Upper lobe of right lung (tissue), 1 donor: Measurements from ENCODE around the gene PLEKHA1. TPM values are rescaled to one million over a fixed set of nuclear protein-coding genes. Genes with fewer than 3 reads are reported as not detected.

Source experiments
- ATAC-seq: fragments of 200-7000 bp; cut with Tn5 transposase; one replicate; pipeline ENCODE4 v1.9.1; 2020; ENCODE audit warnings: mild to moderate bottlenecking, moderate library complexity
- DNase-seq: peaks from one replicate; pipeline ENCODE4 v3.0.0-alpha.2; 2020
- H3K27ac ChIP-seq: fragments of 200-600 bp; one replicate; pipeline ENCODE4 v1.8.0; 2022
- H3K27me3 ChIP-seq: fragments of 200-600 bp; one replicate; pipeline ENCODE4 v1.8.0; 2022; ENCODE audit warnings: mild to moderate bottlenecking
- H3K36me3 ChIP-seq: fragments of 200-600 bp; one replicate; pipeline ENCODE4 v1.8.0; 2022
- H3K4me1 ChIP-seq: fragments of 200-600 bp; one replicate; pipeline ENCODE4 v1.8.0; 2022
- H3K4me3 ChIP-seq: fragments of 200-600 bp; one replicate; pipeline ENCODE4 v1.8.0; 2022; ENCODE audit warnings: mild to moderate bottlenecking
- H3K9me3 ChIP-seq: fragments of 200-600 bp; one replicate; pipeline ENCODE4 v1.8.0; 2022
- intact Hi-C: fragments of 100-400 bp; cut with DNase I; formaldehyde crosslinking; loops from one replicate; pipeline ENCODE4 v1.11.0; 2022
- total RNA-seq: library from RNA; stranded (reverse); fragmentation: NEBNext Ultra II Directional; extraction: Animal tissue kit (Norgen Biotek cat#: 25700); gene quantifications from one replicate; pipeline ENCODE4 v1.2.1, GENCODE V29; 2021
- TF ChIP-seq, protein P1 (sequence below): fragments of 200-600 bp; IDR thresholded peaks from one replicate; pipeline ENCODE4 v1.8.0; 2022; ENCODE audit warnings: antibody characterized with exemption
- donor health status: DM: no; HTN: yes; CAD: no; lungs with severe emphysema.

Gene PLEKHA1
- total RNA-seq, 1 donor from 2014 or later, result 59.9 TPM

DNA sequence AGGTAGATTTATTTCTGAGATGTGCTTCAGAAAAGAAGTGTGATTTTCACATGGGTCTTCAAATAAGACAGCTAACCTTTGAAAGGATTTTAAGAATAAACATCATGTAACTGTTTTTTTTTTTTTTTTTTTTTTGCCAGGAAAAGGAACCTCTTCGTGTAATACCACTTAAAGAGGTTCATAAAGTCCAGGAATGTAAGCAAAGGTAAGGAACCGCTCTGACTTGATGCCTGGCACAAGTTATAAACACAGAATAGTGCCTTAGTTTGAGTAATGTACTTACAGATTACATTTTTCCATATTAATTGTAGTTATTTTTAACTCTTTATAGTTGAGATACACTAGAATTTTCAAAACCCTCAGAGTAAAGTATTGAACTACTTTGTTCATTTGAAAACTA lies 49.6 kb downstream of the PLEKHA1 start:
- DNase-seq (no peak), ATAC-seq (no peak)
- Histone ChIP-seq H3K27ac (no peak overlapping the region), H3K9me3 (no peaks in the 10 kb centered on the region), H3K36me3 (peaks cover 22% of the 10 kb centered on the region), H3K4me1 (peaks cover 39% of the 10 kb centered on the region), H3K4me3 (no peak overlapping the region), H3K27me3 (no peaks in the 10 kb centered on the region)
- TF ChIP-seq, protein P1, sequence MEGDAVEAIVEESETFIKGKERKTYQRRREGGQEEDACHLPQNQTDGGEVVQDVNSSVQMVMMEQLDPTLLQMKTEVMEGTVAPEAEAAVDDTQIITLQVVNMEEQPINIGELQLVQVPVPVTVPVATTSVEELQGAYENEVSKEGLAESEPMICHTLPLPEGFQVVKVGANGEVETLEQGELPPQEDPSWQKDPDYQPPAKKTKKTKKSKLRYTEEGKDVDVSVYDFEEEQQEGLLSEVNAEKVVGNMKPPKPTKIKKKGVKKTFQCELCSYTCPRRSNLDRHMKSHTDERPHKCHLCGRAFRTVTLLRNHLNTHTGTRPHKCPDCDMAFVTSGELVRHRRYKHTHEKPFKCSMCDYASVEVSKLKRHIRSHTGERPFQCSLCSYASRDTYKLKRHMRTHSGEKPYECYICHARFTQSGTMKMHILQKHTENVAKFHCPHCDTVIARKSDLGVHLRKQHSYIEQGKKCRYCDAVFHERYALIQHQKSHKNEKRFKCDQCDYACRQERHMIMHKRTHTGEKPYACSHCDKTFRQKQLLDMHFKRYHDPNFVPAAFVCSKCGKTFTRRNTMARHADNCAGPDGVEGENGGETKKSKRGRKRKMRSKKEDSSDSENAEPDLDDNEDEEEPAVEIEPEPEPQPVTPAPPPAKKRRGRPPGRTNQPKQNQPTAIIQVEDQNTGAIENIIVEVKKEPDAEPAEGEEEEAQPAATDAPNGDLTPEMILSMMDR, result no peak
- intact Hi-C loops, result no loop called here

DNA sequence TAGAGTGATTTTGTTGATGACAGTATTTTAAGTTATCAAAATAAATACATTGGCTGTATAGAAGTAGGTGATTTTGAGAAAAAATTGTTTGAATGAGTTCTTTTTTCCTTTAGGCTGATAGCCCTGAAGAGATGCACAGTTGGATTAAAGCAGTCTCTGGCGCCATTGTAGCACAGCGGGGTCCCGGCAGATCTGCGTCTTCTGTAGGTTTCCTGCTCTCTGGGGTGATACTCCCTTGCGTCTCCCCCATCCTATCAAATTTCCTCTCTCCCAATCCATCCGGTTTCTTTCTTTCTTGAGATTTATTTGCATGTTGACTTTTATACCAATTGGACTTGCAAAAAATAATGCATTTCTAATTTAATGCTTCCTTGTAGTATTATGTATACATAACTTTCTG lies 52.3 kb downstream of the PLEKHA1 start:
- intact Hi-C loops, result no loop called here
- ATAC-seq (no peak), DNase-seq (no peak)
- Histone ChIP-seq H3K4me1 (peaks cover 17% of the 10 kb centered on the region), H3K27ac (no peak overlapping the region), H3K36me3 (peaks cover 25% of the 10 kb centered on the region), H3K9me3 (no peaks in the 10 kb centered on the region), H3K27me3 (no peaks in the 10 kb centered on the region), H3K4me3 (no peak overlapping the region)
- TF ChIP-seq, protein P1, result no peak

DNA sequence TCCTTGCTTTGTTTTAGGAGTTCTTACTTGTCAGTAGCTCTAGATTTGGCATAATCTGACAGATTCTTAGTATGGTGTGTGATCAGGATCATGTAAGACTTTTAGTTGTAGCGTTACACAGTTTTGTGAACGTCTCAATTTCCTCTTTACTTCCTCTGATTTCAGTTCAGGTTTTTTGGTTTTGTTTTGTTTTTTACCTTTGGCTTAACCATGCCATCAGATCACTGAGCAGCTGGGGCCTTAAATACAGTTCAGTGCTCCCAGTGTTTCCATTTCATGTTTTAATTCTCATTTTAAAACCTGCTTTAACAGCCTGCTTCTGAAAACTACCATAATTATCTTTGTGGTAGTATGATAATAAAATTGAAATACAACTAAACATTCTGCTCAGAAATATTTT lies 52.8 kb downstream of the PLEKHA1 start:
- H3K27me3 ChIP-seq, result no peaks in the 10 kb centered on the region
- TF ChIP-seq, protein P1, result no peak
- intact Hi-C loops, result no loop called here
- peaks cover 25% of the 10 kb centered on the region for H3K36me3 ChIP-seq
- DNase-seq (no peak), ATAC-seq (no peak)
- H3K4me1 ChIP-seq, result peaks cover 13% of the 10 kb centered on the region
- H3K27ac ChIP-seq, result no peak overlapping the region
- no peaks in the 10 kb centered on the region for H3K9me3 ChIP-seq
- H3K4me3 ChIP-seq, result no peak overlapping the region

DNA sequence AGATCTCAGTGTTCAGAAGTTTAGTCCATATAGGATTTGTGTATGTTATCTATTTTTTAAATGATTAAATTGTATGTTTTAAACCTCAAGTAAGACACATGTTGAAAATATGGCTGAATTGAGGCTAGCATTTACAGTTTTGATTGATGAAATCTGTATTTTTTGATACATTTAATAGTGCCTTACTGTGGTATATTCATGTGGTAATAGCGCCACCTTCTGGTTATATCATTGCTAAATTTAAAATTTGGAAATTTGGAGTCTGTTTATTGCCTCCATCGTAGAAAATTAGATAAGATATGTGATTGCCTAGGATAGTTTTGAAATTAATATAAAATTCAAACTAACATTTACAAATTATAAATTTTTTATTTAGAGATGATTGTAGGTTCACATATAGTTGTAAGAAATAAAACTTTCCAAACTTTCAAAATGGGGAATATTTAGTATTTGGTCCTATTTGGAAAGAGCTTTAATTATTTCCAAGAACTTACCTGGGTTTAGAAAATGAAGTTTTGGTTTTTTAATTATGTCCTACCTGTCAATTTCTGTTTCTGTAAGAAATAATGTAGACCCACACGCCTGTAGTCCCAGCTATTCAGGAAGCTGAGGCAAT lies 60.8 kb downstream of the PLEKHA1 start:
- TF ChIP-seq, protein P1, result peak; percentile 65
- ATAC-seq, result peak; percentile 57
- Histone ChIP-seq H3K4me3 (no peak overlapping the region), H3K27me3 (no peaks in the 10 kb centered on the region), H3K4me1 (no peaks in the 10 kb centered on the region), H3K9me3 (no peaks in the 10 kb centered on the region), H3K36me3 (peaks cover 6% of the 10 kb centered on the region), H3K27ac (no peak overlapping the region)
- intact Hi-C loops, result loop anchor here (10.0 kb wide), 2 partner anchors 129 to 141 kb away; partner anchors contain the start of gene DMBT1
- no peak for DNase-seq

DNA sequence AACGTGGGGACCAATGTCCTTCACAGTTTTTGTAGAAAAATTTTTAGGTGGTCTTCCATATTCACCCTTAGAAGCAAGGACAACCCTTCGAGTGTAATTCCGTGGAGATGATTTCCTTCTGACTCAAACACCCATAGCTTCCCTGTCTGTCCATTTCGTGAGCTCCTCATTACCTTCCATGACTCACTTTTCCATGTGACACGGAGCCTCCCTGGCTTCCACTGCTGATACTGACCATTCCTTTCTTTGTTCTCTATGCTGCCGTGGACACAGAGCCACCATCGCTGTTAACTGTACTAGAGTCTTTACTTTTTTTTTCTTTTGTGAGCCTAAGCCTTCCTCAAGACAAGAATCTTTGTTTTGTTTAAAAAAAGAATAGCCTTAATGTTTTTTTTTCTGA lies 67.5 kb downstream of the PLEKHA1 start:
- Histone ChIP-seq H3K4me3 (no peak overlapping the region), H3K36me3 (no peaks in the 10 kb centered on the region), H3K4me1 (no peaks in the 10 kb centered on the region), H3K27ac (no peak overlapping the region), H3K9me3 (no peaks in the 10 kb centered on the region), H3K27me3 (no peaks in the 10 kb centered on the region)
- DNase-seq (no peak), ATAC-seq (no peak)
- TF ChIP-seq, protein P1, result no peak
- intact Hi-C loops, result no loop called here

DNA sequence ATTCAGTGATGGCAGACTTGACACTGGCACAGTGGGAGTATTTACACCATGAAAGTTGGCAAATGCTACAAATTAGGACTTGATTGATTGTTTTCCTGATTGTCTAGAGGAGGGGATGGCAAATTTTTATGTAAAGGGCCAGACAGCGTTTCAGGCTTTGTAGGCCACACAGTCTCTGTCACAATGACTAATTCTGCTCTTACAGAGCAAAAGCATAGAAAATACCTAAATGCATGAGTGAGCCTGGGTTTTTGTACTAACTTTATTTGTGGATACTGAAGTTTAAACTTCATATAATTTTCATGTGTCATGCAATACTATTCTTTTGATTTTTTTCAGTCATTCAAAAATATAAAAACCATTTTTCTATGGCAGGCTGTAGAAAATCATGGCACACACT lies 71.0 kb downstream of the PLEKHA1 start:
- Histone ChIP-seq H3K27ac (no peak overlapping the region), H3K4me3 (no peak overlapping the region), H3K4me1 (no peaks in the 10 kb centered on the region), H3K27me3 (no peaks in the 10 kb centered on the region), H3K36me3 (no peaks in the 10 kb centered on the region), H3K9me3 (no peaks in the 10 kb centered on the region)
- DNase-seq (no peak), ATAC-seq (no peak)
- TF ChIP-seq, protein P1, result no peak
- intact Hi-C loops, result no loop called here
